ENCODE data around the gene NAALADL2. TPM values are rescaled to one million over a fixed set of nuclear protein-coding genes. Genes with fewer than 3 reads are reported as not detected.

Gene NAALADL2
- total and polyA plus RNA-seq, 2 of the 13 experiments (the other 11 are each of a cell fraction or from before 2014, with no cell fraction given), result 0.08 TPM; not detected in 1

- DNase-seq (ENCODE audit: low spot score) (no peak), ATAC-seq (no peak), FAIRE-seq (no peak)
- intact Hi-C loops (cut with micrococcal nuclease; ENCODE audit: unreplicated experiment), result no loop called here
- Histone ChIP-seq H3K9me3 (ENCODE audit: low read length) (peaks cover 12% of the 10 kb centered on the region; the same call in 1 of the 2 replicates), H3K27ac (ENCODE audit: extremely low read length, insufficient read depth, low read length) (no peak overlapping the region), H3K9ac (ENCODE audit: insufficient read depth, low read depth, low read length) (no peak overlapping the region), H3K79me2 (ENCODE audit: insufficient read depth, low read length) (no peaks in the 10 kb centered on the region), H3K4me2 (ENCODE audit: low read depth, low read length) (no peak overlapping the region), H3K27me3 (ENCODE audit: control insufficient read depth in 1 of 2, insufficient read depth in 2 of 2, low read length in 2 of 2) (no peaks in the 10 kb centered on the region), H3K36me3 (replicated peaks in 1 of 2; ENCODE audit: control insufficient read depth in 1 of 2, insufficient read depth in 2 of 2, low read length in 2 of 2) (no peaks in the 10 kb centered on the region), H3K4me1 (ENCODE audit: insufficient read depth, low read length) (no peaks in the 10 kb centered on the region), H3K4me3 (replicated peaks in 1 of 3; ENCODE audit: insufficient read depth in 1 of 3, low read depth in 2 of 3, low read length in 3 of 3) (no peak overlapping the region), H2AFZ (ENCODE audit: low read length) (no peak overlapping the region), H4K20me1 (ENCODE audit: insufficient read depth, low read length) (no peaks in the 10 kb centered on the region)
- CTCF ChIA-PET (ENCODE audit: low intra/inter-chr PET ratio, low total read pairs), result no interaction called here
- BruUV-seq (replicated peaks), result no TSS peak
- WGBS (ENCODE audit: low lambda C conversion rate), result 5% methylated on average over 1 of the region's 1 CpG
- no peak for TF ChIP-seq NFRKB (IDR thresholded peaks at IDR 0.05)
- no peak for TF ChIP-seq ZBTB46 (CRISPR knock-in tag; IDR thresholded peaks at IDR 0.05; ENCODE audit: borderline replicate concordance)
- in situ Hi-C loops (cut with HindIII; ENCODE audit: extremely low pct_ligation_motif_present, low pct_unique_long_range_greater_than_20kb), result no loop called here
- POLR2A ChIA-PET, result no interaction called here
Measured at GRCh38 chr3:175640958-175641357, 781.8 kb downstream of the NAALADL2 start.

- no peak overlapping the region for H2AFZ ChIP-seq (ENCODE audit: low read length)
- POLR2A ChIA-PET, result no interaction called here
- H3K4me2 ChIP-seq (ENCODE audit: low read depth, low read length), result no peak overlapping the region
- CTCF ChIA-PET (ENCODE audit: low intra/inter-chr PET ratio, low total read pairs), result no interaction called here
- intact Hi-C loops (cut with micrococcal nuclease; ENCODE audit: unreplicated experiment), result no loop called here
- DNase-seq (ENCODE audit: low spot score) (no peak), FAIRE-seq (no peak), ATAC-seq (no peak)
- 0 out of 2 replicates have a peak, but pooled peaks cover 19% of the 10 kb centered on the region for H3K9me3 ChIP-seq (ENCODE audit: low read length)
- H3K4me3 ChIP-seq (replicated peaks in 1 of 3; ENCODE audit: insufficient read depth in 1 of 3, low read depth in 2 of 3, low read length in 3 of 3), result no peak overlapping the region
- in situ Hi-C loops (cut with HindIII; ENCODE audit: extremely low pct_ligation_motif_present, low pct_unique_long_range_greater_than_20kb), result no loop called here
- no peak overlapping the region for H3K9ac ChIP-seq (ENCODE audit: insufficient read depth, low read depth, low read length)
- H3K79me2 ChIP-seq (ENCODE audit: insufficient read depth, low read length), result no peaks in the 10 kb centered on the region
- H3K27ac ChIP-seq (ENCODE audit: extremely low read length, insufficient read depth, low read length), result no peak overlapping the region
- 1% methylated on average over 3 of the region's 3 CpGs for WGBS (ENCODE audit: low lambda C conversion rate)
- no TSS peak for BruUV-seq (replicated peaks)
- H3K27me3 ChIP-seq (ENCODE audit: control insufficient read depth in 1 of 2, insufficient read depth in 2 of 2, low read length in 2 of 2), result no peaks in the 10 kb centered on the region
- H3K4me1 ChIP-seq (ENCODE audit: insufficient read depth, low read length), result no peaks in the 10 kb centered on the region
- H3K36me3 ChIP-seq (replicated peaks in 1 of 2; ENCODE audit: control insufficient read depth in 1 of 2, insufficient read depth in 2 of 2, low read length in 2 of 2), result no peaks in the 10 kb centered on the region
- no peaks in the 10 kb centered on the region for H4K20me1 ChIP-seq (ENCODE audit: insufficient read depth, low read length)
- TF ChIP-seq ZNF362 (CRISPR knock-in tag; IDR thresholded peaks at IDR 0.05; ENCODE audit: borderline replicate concordance) (no peak), ZNF770 (CRISPR knock-in tag; IDR thresholded peaks at IDR 0.05) (no peak), EHMT2 (IDR thresholded peaks at IDR 0.05; ENCODE audit: borderline replicate concordance, low read depth, low read length) (no peak), ZNF142 (CRISPR knock-in tag; IDR thresholded peaks at IDR 0.05) (no peak)
Measured at GRCh38 chr3:175646865-175647264, 787.7 kb downstream of the NAALADL2 start.
